WERI-Rb-1 (cell line): ENCODE results near the gene CFAP97D2.

Experiments
- DNase-seq: peaks from one replicate; pipeline ENCODE4 v3.0.0-alpha.2; 2020
- H3K27ac ChIP-seq: fragments of 250-450 bp; sonication (Bioruptor Pico); 2 replicates; pipeline ENCODE4 v1.5.1; 2020; ENCODE audit warnings: mild to moderate bottlenecking, moderate library complexity
- H3K27me3 ChIP-seq: fragments of 250-450 bp; sonication (Bioruptor Pico); 2 replicates; pipeline ENCODE4 v1.5.1; 2021; ENCODE audit warnings: mild to moderate bottlenecking, low read depth, moderate library complexity; ENCODE audit not compliant: insufficient read depth, severe bottlenecking
- H3K36me3 ChIP-seq: fragments of 250-450 bp; sonication (Bioruptor Pico); 2 replicates; pipeline ENCODE4 v1.5.1; 2020; ENCODE audit warnings: mild to moderate bottlenecking, moderate library complexity
- H3K4me3 ChIP-seq: 2 replicates; pipeline ENCODE4 v1.5.1; 2011; ENCODE audit warnings: low read depth, mild to moderate bottlenecking, control low read depth, low read length
- H3K9me3 ChIP-seq: fragments of 250-450 bp; sonication (Bioruptor Pico); 2 replicates; pipeline ENCODE4 v1.5.1; 2021; ENCODE audit warnings: mild to moderate bottlenecking, moderate library complexity; ENCODE audit not compliant: severe bottlenecking
- CTCF ChIP-seq: IDR thresholded peaks from 2 replicates; pipeline ENCODE4 v1.5.1; 2011; ENCODE audit warnings: low read depth, mild to moderate bottlenecking, control low read depth, inconsistent platforms, low read length

CFAP97D2 gene

GRCh38 chr13:114266241-114266640 is 87.2 kb downstream of the CFAP97D2 start:
- no peaks in the 10 kb centered on the region for H3K27me3 ChIP-seq
- no peak overlapping the region for H3K4me3 ChIP-seq
- no peaks in the 10 kb centered on the region for H3K9me3 ChIP-seq
- no peak overlapping the region for H3K27ac ChIP-seq
- H3K36me3 ChIP-seq = peaks cover 90% of the 10 kb centered on the region
- TF ChIP-seq CTCF = no peak
- DNase-seq = no peak

GRCh38 chr13:114268344-114269280 is 89.6 kb downstream of the CFAP97D2 start:
- Histone ChIP-seq H3K27me3 (no peaks in the 10 kb centered on the region), H3K4me3 (no peak overlapping the region), H3K9me3 (no peaks in the 10 kb centered on the region), H3K36me3 (peaks cover 89% of the 10 kb centered on the region), H3K27ac (no peak overlapping the region)
- no peak for DNase-seq
- no peak for TF ChIP-seq CTCF

- H3K36me3 ChIP-seq = peaks cover 83% of the 10 kb centered on the region
- H3K27me3 ChIP-seq = no peaks in the 10 kb centered on the region
- no peak for TF ChIP-seq CTCF
- H3K27ac ChIP-seq = no peak overlapping the region
- no peaks in the 10 kb centered on the region for H3K9me3 ChIP-seq
- no peak overlapping the region for H3K4me3 ChIP-seq
- no peak for DNase-seq
These were observed 90.3 kb downstream of the CFAP97D2 start for GRCh38 chr13:114269281-114269770.
